Stomach (tissue), 9 donors: Measurements from ENCODE around the gene NAV2. TPM values are rescaled to one million over a fixed set of nuclear protein-coding genes. Genes with fewer than 3 reads are reported as not detected.

Experiments used
- DNase-seq, 2 donors: peaks; one replicate each; pipeline versions ENCODE4 v3.0.0 to v3.0.0-alpha.2; 2013 to 2019
- H3K27ac ChIP-seq, 5 donors: fragments of 200-600 bp in 4 of 5; sonication (generic) in 4 of 5; one replicate each; pipeline ENCODE4 v1.5.1; 2013 to 2019; ENCODE audit warnings: mild to moderate bottlenecking in 1 of 5, moderate library complexity in 1 of 5
- H3K27me3 ChIP-seq, 3 donors: fragments of 200-600 bp; sonication (generic); one replicate each; pipeline ENCODE4 v1.5.1; 2017 to 2019; ENCODE audit warnings: mixed run types in 1 of 3
- H3K36me3 ChIP-seq, 4 donors: fragments of 200-600 bp; sonication (generic); 1 replicate in 3 of 4; 2 replicates in 1 of 4; pipeline ENCODE4 v1.5.1; 2016 to 2019
- H3K4me1 ChIP-seq, 4 donors: fragments of 200-600 bp; sonication (generic); one replicate each; pipeline ENCODE4 v1.5.1; 2016 to 2019
- H3K4me3 ChIP-seq, 4 donors: fragments of 200-600 bp; sonication (generic) in 3 of 4; one replicate each; pipeline ENCODE4 v1.5.1; 2016 to 2019; ENCODE audit warnings: mild to moderate bottlenecking in 1 of 4
- H3K9me3 ChIP-seq, 4 donors: fragments of 200-600 bp; sonication (generic); one replicate each; pipeline ENCODE4 v1.5.1; 2016 to 2019
- CTCF ChIP-seq, 7 experiments: fragments of 450-650 bp in 4 of 7; fragments of 200-600 bp in 3 of 7; sonication (generic) in 3 of 7; IDR thresholded peaks; one replicate each; pipeline ENCODE4 v1.5.1; 2016 to 2019; ENCODE audit warnings: antibody characterized with exemption in 7 of 7, control low read depth in 2 of 7, mild to moderate bottlenecking in 1 of 7
- EP300 ChIP-seq: sonication (generic); formaldehyde crosslinking; IDR thresholded peaks from one replicate; pipeline ENCODE4 v1.6.1; 2017; ENCODE audit warnings: antibody characterized with exemption
- POLR2A ChIP-seq, 4 donors: fragments of 450-650 bp; IDR thresholded peaks; one replicate each; pipeline ENCODE4 v1.6.1; 2016; ENCODE audit warnings: antibody characterized with exemption in 4 of 4, control low read depth in 2 of 4, mild to moderate bottlenecking in 1 of 4, moderate library complexity in 1 of 4
- POLR2AphosphoS5 ChIP-seq, 3 donors: sonication (generic); formaldehyde crosslinking; IDR thresholded peaks; one replicate each; pipeline ENCODE4 v1.6.1; 2016; ENCODE audit warnings: antibody characterized with exemption in 3 of 3
- WGBS, 5 donors: extraction: QIAGEN DNeasy Blood & Tissue Kit in 3 of 5; methylation state at CpG; one replicate each; pipeline versions ENCODE4 v1.1.5 to v1.1.7; 2013 to 2018; 5-methylcytosine and 5-hydroxymethylcytosine counted together
- intact Hi-C: fragments of 100-400 bp; cut with DNase I; formaldehyde crosslinking; loops from one replicate; pipeline ENCODE4 v1.15.1; 2023; ENCODE audit warnings: low total_unique reads
- polyA plus RNA-seq, 3 donors: library from polyadenylated mRNA; stranded (reverse); fragments of 200-250 nt; gene quantifications; one replicate each; pipeline ENCODE4 v1.2.3, GENCODE V29; 2013
- total RNA-seq, 5 donors: library from RNA; depleted of rRNA; stranded (reverse); fragments of >200 nt; gene quantifications; one replicate each; pipeline versions ENCODE4 v1.1.0 to v1.2.3, GENCODE V29; 2014 to 2016
- donor health status: healthy with polysubstance abuse.
- donor health status: Bipolar disorder and iron deficiency.
- donor health status: healthy.

Gene NAV2
- total and polyA plus RNA-seq, 8 donors = 1.8 to 92.4 (median 7.9) TPM

DNA sequence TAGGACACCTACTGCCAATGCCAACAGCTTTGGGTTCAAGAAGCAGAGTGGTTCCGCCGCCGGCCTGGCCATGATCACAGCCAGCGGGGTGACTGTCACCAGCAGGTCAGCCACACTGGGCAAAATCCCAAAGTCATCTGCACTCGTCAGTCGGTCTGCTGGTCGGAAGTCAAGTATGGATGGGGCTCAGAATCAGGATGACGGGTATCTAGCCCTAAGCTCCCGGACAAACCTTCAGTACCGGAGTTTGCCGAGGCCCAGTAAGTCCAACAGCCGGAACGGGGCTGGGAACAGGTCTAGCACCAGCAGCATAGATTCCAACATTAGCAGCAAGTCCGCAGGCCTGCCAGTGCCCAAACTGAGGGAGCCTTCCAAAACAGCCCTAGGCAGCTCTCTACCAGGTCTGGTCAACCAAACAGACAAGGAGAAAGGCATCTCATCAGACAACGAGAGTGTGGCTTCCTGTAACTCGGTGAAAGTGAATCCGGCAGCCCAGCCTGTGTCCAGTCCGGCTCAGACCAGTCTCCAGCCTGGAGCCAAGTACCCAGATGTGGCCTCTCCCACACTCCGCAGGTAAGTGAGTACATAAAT lies 332.6 kb downstream of the NAV2 start:
- WGBS, 5 donors = 86 to 93% (median 89%) methylated on average over 16 to 19 of the region's 19 CpGs
- intact Hi-C loops = no loop called here
- H3K27me3 ChIP-seq = no peaks in the 10 kb centered on the region
- H3K9me3 ChIP-seq = no peaks in the 10 kb centered on the region
- no peak overlapping the region for H3K4me3 ChIP-seq
- H3K27ac ChIP-seq = no peak overlapping the region
- TF ChIP-seq POLR2A (IDR thresholded peaks at IDR 0.05) (no peak), EP300 (no peak), CTCF (IDR thresholded peaks at IDR 0.05) (no peak), POLR2AphosphoS5 (IDR thresholded peaks at IDR 0.05) (no peak)
- no peak for DNase-seq
- H3K36me3 ChIP-seq = peaks cover 16 to 57% (median 51%) of the 10 kb centered on the region in 4 donors
- peaks cover 0 to 35% (median 14%) of the 10 kb centered on the region in 4 donors for H3K4me1 ChIP-seq

DNA sequence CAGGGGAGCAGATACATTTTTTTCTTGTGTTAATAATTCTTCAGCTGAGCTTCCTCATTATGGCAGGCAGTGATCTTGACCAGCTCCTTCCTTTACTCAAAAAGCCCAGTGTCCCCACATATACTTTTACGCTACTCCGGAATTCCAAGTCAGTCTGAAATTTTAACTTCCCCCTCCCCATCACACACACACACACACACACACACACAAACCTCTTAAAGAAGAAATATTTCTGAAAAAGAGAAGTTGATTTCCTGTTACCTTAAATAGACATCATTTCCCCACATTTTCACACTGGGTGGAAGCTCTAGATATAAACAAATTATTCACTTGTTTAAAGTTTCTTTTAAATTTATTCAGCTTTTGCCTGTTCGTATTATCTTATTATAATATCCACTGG lies 333.8 kb downstream of the NAV2 start:
- no peak for DNase-seq
- 70 to 86% (median 79%) methylated on average over 3 of the region's 3 CpGs for WGBS, 5 donors
- H3K9me3 ChIP-seq = no peaks in the 10 kb centered on the region
- intact Hi-C loops = no loop called here
- TF ChIP-seq EP300 = no peak
- TF ChIP-seq CTCF (IDR thresholded peaks at IDR 0.05) = no peak
- no peak for TF ChIP-seq POLR2AphosphoS5 (IDR thresholded peaks at IDR 0.05)
- no peak for TF ChIP-seq POLR2A (IDR thresholded peaks at IDR 0.05)
- no peak overlapping the region for H3K27ac ChIP-seq
- peaks cover 16 to 69% (median 59%) of the 10 kb centered on the region in 4 donors for H3K36me3 ChIP-seq
- H3K4me3 ChIP-seq = no peak overlapping the region
- H3K27me3 ChIP-seq = no peaks in the 10 kb centered on the region
- H3K4me1 ChIP-seq = peaks cover 0 to 34% (median 14%) of the 10 kb centered on the region in 4 donors

GRCh38 chr11:20047006-20047768 lies 334.6 kb downstream of the NAV2 start:
- intact Hi-C loops = no loop called here
- 75 to 85% (median 77%) methylated on average over 4 of the region's 4 CpGs for WGBS, 5 donors
- Histone ChIP-seq H3K4me1 (peaks cover 0 to 27% (median 10%) of the 10 kb centered on the region in 4 donors), H3K4me3 (no peak overlapping the region), H3K9me3 (no peaks in the 10 kb centered on the region), H3K36me3 (peaks cover 16 to 74% (median 67%) of the 10 kb centered on the region in 4 donors), H3K27ac (no peak overlapping the region), H3K27me3 (no peaks in the 10 kb centered on the region)
- TF ChIP-seq POLR2A (IDR thresholded peaks at IDR 0.05) (no peak), CTCF (IDR thresholded peaks at IDR 0.05) (no peak), POLR2AphosphoS5 (IDR thresholded peaks at IDR 0.05) (no peak), EP300 (no peak)
- no peak for DNase-seq

DNA sequence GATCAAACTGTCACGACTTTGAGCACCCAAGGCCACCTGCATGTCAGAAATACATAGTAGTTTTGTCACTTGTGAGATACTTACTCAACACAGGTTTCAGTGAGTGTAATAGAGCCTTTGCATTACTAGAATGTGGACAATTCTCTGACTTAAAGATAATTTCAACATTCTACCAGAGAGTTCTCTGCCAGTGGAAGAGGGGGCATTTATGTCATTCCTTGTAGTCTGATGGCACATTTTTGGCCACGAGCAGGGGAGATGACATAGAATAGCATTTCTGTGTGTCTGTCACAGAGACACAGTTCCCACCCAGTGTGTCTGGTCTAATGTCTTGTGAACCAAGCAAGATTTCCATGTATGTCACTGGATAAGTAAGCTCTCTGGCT lies 335.1 kb downstream of the NAV2 start:
- Histone ChIP-seq H3K36me3 (peaks cover 16 to 80% (median 69%) of the 10 kb centered on the region in 4 donors), H3K4me3 (no peak overlapping the region)
- intact Hi-C loops = no loop called here

More for the DNA sequence above, 335.1 kb downstream of the NAV2 start:
- Histone ChIP-seq H3K27ac (no peak overlapping the region), H3K9me3 (no peaks in the 10 kb centered on the region), H3K4me1 (peaks cover 0 to 25% (median 9%) of the 10 kb centered on the region in 4 donors), H3K27me3 (no peaks in the 10 kb centered on the region)
- 69 to 82% (median 80%) methylated on average over 2 of the region's 2 CpGs for WGBS, 5 donors
- TF ChIP-seq EP300 = no peak
- TF ChIP-seq POLR2AphosphoS5 (IDR thresholded peaks at IDR 0.05) = no peak
- no peak for TF ChIP-seq CTCF (IDR thresholded peaks at IDR 0.05)
- no peak for TF ChIP-seq POLR2A (IDR thresholded peaks at IDR 0.05)
- DNase-seq = no peak
